GM21528 (cell line): ENCODE measurements around the gene SLC22A12.

Source experiments
- ATAC-seq: cut with Tn5 transposase; IDR thresholded peaks from one replicate; pipeline ENCODE4 v1.9.1; 2021; ENCODE audit warnings: mild to moderate bottlenecking, moderate library complexity; ENCODE audit not compliant: unreplicated experiment, low FRiP score

The SLC22A12 gene

DNA sequence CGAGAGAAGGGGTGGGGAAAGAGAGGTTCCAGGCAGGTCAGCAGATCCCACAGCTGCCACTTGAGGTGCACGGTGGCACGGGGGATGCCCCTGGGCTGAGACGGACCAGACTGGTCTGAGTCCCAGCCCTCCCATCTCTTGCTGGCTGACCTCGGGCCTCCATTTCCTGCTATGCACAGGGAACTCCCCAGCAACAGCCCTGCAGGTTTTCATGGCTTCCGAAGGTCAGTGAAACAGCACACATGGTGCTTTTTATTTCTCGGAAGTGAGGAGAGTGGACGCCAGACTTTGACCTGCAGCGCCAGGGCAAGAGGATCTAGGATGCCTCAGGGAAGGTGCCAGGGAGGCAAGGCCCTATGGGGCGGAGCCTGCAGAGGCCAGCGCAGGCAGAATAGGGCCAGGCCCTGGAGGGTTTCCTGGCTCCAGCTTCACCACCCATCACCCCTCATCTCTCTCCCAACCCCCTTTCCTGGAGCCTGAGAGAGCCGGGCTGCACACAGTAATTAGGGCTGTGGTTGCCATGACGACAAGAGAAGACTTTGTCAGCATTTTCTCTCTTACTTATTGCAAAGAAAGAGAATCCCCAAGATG lies 29.5 kb downstream of the SLC22A12 start:
- ATAC-seq: no peak

DNA sequence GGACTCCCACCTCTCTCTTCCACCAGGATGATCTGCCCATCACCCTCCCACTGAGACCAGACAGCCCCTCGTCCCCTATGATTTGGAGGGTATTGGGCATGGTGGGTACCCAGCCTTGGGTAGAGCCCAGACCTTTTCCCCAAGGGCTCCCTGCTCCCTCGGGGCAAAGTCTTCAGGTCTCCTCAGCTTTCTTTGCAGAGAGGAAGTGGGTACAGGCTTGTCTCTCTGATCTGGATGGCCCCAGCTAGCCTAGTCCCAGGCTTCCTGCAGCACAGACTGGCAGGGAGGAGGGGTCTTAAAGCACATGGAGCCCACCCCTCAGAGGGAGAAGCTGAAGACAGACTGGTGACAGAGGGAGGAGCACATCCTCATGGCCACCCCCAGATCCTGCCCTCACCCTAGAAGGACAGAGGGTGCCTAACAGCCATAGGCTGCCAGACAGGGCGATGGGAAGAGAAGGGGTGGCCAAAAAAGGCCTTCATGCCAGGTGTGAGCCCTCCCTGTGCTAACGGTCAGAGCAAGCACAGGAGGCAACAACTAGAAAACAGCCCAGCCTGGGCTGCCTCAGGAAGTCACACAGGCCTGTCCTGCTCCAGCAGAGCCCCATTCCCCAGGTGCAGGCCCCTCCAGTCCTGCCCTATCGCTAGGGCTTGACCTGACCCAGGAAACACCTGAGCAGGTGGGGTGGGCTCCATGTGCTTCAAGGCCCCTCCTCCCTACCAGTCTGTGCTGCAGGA lies 30.4 kb downstream of the SLC22A12 start:
- no peak for ATAC-seq

DNA sequence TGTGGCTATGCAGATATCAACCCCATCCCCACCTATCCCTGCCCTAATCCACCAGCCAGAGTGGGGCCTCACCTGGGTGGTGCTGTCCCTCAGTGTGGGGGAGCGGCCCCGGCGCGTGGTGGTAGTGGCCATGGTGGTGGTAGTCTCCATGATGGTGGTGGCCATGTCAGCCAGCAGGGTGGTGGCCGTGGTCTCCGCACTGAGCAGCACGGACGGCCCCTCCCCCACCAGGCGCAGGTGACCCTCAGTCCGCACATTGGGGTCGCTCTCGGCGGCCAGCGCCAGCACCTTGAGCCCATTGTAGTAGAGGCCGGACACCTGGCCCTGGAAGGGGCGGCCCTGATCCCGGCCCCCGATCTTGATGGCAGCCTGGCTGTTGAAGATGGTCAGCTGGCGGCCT lies 31.7 kb downstream of the SLC22A12 start:
- no peak for ATAC-seq

DNA sequence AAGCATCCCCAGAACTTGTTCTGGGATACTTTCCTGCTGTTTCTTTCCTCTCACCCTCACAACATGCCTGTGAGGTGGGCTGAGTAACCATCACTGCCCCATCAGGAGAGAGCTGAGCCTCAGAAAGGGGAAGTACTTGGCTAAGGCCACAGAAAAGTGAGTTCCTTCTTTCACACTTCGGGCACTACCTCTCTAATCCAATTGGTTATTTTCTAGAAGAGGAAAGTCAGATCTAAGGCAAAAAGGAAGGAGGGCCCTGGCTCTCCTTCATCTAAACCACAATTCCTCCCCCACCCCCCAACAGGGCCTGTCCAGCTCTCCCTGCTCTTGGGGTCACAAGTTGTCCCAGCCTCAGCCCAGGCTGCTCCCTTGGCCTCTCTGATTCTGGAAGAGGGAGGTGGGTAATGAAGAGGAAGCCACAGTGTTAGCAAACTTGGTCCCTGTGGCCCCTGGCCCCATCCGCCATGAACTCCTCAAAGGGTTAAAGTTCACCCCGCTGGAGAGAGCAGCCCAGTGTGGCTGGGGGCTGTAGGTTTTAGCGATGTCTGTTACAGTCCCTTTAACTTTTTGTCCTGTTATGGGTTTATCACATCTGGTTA lies 34.0 kb downstream of the SLC22A12 start:
- ATAC-seq: no peak

DNA sequence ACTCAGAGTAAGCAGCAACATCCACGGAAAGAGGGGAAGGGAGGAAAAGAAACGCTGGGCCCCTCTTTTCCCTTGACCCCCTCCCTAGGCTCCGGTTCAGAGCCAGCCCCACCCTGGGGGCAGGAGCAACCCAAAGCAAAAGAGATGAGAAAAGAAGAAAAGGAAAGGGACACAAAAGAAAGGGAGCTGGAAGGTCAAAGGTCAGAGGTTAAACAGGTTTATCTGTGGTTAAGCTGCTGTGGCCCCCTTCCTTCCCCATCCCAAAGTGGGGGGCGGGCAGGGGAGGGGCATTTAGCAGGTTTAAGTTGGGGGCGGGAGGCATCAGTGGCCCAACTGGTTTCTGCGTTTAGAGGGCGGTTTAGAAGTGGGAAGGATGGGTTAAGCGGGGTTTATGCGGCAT lies 35.6 kb downstream of the SLC22A12 start:
- no peak for ATAC-seq

DNA sequence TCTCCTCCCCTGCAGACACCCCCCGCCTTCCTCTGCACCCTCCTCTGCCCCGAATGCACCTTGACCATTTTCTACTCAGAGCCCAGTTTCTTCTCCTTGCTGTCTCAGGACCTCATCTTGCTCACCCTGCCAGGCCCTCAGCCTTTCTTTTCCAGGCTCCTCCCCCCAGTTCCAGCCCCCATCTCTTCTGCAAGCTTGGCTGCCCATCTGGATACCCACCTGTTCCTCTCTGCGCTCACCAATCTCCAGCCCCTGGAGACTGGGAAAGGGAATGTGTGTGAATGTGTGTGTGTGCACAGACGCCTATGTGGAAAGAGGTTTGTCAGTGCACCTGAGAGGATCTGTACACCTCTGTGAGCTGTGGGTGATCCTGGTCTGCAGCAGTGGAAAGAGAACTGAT lies 36.4 kb downstream of the SLC22A12 start:
- no peak for ATAC-seq

DNA sequence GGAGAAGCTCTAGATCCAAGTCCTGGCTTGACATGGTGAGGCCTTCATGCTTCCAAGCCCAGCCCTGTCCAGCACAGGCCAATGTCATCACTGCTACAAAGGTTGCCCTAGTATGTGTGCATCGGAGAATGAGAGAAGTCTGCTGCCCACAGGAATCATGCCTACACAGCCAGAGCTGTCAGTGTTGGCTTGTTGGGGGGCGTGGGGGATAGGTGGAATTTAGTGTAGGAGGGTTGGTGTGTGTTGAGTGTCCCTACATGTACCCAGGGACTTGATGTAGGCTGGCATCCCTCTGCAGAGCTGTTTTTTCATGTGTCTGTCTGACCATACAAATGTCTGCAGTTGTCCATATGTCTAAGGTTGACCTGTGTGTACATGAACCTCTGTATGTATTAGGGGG lies 37.6 kb downstream of the SLC22A12 start:
- ATAC-seq: no peak

DNA sequence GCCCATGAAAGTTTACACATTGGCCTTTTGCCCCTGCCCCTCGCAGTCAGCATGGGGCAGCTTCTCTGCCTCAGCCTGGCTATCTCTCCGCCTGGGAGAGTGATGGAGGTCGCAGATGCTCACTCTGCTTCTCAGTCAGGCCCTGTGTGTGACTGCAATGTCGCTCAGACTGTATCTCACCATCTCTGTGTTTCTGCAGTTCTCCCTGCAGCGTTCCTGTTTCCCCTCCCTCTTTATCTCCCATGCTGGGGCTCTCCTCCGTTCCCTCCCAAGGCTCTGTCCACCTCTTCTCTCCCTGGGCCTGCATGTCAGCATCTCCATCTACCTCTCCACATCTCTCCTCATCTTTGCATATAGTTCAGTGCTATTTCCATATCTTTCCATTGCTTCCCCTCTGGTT lies 38.1 kb downstream of the SLC22A12 start:
- no peak for ATAC-seq

DNA sequence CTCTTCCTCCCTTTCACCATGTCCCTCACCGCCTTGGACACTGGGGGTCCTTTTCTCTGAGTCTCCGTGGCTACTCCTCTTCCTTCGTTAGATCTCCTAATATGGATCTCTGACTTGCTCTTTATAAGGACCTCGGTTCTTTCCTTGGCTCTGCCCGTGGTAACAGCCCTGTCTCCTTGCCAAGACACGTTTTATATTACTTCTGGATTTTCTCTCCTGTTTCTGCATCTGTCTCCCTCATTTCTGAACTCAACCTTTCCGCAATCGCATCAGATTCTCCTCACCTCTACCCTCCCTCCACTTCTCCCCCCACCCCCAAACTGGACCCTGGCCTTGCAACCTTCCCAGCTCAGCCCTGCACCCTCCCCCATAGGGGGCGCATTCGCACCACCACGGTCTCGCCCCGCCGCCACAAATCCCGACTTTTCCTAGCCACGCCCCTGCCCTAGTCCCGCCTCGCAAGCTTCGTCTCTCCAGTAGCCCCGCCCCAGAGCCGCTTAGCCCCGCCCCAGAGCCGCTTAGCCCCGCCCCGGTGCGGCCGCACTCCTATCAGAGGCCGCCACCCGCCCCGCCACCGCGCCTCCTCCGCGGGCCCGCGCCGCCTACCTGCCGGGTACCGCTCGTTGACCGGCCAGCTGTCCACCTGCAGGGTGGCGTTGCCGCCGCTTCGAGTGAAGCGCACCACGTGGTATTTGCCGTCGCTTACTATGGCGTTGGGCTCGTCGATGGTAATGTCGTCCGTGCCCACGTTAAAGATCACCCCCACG lies 39.0 kb downstream of the SLC22A12 start:
- no peak for ATAC-seq

DNA sequence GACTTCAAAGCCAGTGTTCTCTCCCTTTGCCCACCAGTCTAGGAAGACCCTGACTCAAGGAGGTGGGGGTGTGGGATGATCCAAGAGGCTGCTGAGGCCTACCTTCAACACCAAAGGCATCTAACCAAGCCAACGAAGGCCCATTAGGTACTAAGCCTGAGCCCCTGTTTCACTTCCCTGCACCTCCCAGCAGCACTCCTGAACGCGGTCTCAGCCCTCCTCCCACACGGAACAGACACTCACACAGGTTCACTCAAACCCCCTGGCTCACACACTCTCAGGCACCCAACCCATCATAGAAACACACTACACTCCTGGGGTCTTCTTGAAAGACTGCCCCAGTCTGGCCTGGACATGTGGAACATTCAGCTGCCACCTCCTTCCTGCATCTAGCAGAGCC lies 40.7 kb downstream of the SLC22A12 start:
- ATAC-seq: no peak

DNA sequence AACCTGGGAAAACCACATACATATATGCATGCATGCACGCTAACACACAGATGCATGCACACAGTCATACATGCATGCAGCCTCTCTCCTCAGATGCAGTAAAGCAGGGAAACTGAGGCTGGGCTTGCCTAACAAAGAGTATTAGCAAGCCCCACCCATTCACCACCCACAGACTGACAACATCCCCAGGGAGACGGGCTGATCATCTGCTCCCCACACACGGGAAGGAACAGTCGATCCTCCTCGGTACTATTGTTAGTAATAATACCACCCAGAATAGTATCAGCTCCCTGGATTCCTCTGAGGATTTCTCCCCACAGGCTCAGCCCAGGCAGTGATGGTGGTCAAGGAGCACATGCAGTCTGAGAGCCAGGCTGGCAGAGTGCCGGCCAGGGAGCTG lies 41.2 kb downstream of the SLC22A12 start:
- ATAC-seq: no peak

DNA sequence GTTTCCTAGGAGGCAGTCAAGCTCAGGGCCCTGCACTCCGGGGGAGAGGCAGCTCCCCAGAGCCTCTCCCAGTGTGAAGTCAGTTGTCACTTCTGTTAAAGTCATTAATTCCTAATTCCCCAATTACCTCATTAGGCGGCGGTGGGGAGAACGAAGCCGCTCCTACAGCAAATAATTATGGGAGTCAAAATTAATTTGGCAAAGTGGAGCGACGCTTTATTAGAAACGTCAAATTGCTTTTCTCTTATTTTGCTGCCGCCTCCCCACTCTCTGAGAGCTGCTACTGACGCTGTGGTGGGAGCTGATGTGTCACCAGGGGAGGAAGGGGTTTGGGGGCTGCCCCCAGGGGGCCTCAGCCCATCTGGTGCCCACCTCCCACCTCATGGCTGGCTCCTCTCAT lies 41.6 kb downstream of the SLC22A12 start:
- ATAC-seq: no peak

DNA sequence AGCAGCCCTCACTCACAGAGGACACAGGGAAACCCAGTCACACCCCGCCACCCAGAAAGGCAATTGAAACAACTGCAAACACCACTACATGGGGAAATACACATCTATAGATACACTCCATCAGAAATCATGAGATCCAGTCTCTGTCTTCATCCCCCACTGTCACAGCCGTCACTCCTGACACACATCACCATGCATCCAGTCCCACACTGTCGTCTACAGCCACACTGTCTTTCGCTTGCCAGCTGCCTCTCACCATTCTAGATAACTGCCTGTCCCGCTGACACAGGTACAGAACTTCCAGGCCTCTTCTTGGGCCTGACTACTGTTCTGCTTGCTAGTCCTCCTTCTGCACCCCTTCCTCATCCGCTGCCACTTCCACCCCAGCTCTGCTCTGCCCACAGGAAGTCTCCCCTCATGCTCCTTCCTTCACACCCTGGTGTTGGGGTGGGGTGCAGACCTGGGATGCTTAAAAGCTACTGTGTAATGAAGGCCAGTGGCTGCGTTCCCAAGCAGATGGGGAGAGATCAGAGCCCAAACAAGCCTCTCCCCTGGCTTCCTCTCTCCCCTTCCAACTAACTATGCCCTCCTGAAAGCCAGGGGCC lies 42.6 kb downstream of the SLC22A12 start:
- ATAC-seq: no peak

DNA sequence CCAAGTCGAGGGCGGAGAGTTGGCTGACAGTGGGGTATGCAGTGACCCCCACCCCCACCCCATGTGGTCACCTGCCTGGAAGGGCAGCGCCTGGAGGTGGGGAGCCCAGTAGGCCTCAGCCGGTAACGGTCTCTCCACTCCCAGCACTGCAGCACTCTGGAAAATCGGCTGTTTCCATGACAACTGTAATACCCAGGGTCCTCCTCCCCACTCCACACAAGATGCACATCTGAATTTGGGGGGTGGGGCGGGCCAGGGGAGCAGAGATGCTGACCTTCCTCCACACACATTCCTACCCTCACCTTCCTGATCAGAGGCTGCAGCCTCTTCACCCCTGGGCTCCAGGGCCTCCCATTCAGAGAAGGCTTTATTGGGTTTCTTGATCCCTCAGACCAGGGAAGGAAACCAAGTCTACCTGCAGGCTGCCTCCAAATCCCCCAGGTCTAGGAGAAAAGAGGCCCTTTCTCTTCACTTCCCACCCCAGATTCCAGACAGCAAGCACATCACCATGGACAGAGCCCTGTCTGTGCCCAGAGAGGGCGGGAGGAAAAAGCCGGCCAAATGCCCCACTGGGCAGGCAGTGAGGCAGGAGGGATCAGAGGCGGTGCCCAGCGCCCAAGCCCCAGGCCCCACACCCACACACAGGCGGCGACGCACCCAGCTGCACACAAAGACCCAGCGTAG lies 46.5 kb downstream of the SLC22A12 start:
- ATAC-seq: no peak

DNA sequence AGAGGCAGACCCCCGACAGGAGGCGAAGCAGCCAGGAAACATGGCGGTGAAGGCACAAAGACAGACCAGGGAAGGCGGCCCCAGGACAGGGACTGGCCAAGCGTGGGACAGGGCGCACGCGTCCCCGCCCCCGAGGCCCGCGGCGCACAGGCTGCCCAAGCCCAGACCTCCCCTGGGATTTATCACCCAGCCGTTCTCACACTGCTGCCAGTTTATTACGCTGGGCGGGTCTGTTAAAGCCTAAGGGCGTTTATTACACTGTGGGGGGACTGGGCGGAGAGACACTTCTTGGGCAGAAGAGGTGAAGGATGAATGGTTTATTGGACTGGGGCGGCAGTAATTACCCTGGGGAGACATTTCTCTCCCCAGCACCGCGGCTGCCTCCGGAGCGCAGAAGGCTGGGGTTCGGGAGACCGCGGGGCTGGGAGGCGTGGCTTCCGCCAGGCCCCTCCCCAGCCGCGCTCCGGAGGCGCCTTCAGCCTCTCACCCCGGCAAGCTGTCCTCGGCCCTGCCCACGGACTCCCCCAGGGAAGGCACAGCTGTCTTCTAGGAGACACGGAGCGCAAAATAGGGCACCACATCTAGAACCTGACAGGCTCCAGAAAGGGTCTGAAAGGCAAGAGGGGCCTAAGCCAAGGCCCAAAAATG lies 47.1 kb downstream of the SLC22A12 start:
- ATAC-seq: no peak

DNA sequence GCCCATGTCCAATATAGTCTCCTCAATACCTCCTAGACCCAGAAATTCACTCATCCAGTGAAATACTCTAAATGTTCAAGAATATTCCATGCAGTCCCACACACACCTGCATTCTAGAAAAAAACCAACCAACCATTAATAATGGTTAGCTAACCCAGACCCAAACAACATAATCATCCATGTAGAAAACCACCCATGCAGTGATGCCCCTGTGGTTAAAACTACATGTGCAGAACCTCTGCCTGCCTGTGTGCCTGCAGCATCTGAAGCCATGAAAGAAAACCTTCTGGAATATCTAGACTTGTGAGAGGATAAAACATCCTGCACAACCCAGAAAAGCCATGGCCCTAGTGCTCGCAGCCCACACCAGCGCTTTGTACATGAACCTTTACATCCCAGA lies 47.8 kb downstream of the SLC22A12 start:
- no peak for ATAC-seq

DNA sequence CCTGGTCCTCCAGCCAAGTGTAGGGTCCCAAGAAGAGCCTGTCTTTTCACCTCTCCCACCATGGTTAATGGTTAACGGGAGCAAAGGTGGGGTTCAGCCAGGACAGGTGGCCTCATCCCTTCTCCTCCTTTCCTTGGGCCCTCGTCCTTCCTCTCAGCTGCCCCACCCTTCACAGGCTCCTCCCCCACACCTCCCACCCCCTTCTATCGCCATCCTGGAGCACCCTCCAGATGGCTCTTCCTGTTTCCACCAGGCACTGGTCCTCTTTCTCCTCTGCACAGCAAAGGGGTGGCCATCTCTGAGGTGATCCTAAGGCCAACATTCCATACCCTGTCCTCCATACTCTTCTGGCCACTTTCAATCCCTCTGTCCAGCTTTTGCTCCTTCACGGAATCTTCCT lies 48.9 kb downstream of the SLC22A12 start:
- no peak for ATAC-seq

DNA sequence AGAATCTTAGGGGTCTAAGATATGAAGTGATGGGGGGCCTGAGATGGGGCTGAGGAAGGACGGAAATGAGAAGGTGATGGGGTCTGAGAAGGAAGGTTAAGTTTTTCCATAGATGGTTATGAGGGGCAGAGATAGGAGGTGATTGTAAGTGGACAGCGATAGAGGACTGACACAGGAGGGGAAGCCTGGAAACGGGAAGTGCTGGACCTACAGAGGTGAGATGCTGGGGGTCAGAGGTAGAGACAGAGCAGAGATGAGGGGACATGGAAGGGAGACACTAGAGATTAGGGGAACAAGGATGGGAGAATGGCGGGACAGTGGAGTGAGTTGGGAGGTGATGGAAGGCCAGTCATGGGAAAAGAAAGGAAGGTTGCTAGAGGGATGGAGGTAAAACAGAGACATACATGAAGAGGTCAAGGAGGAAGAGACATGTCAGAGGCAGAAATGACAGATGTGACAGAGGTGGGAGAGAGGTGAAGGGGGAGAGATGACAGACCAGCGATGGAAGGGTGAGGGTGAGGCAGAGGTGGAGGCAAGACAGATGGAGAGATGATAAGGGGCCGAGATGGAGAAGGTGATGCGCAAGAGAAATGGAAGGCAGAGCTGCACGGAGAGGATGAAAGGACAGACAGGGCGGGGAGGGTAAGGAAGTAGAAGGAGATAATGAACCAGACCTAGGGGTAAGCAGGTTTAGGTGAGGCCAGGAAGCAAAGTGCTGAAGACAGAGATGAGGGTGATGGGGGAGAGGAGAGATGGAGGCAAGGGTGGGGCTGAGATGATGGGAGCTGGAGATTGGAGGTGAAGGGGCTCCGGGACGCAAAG lies 50.8 kb downstream of the SLC22A12 start:
- ATAC-seq: no peak

DNA sequence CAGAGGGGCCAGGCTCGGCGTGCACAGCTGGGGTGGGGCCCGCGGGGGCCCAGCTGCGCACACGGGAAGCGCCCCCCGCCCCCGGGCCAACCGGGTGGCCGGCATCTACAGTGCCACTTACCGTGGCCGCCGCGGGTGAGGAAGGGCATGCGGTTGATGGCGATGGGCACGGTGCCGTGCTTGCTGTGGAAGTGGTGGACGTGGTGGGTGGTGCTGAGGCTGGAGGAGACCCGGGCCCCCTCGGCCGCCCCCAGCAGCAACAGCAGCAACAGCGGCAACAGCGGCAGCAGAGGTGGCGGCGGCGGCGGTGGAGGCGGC lies 51.4 kb downstream of the SLC22A12 start:
- no peak for ATAC-seq
